Transverse colon (tissue), 4 donors: Measurements from ENCODE around the gene RPE65. TPM values are rescaled to one million over a fixed set of nuclear protein-coding genes. Genes with fewer than 3 reads are reported as not detected.

ENCODE experiments used
- DNase-seq: peaks from one replicate; pipeline ENCODE4 v3.0.0-alpha.2; 2019
- H3K27ac ChIP-seq, 4 donors: fragments of 200-600 bp; sonication (generic); 2 replicates each; pipeline ENCODE4 v1.5.1; 2016 to 2018; ENCODE audit warnings: inconsistent platforms in 4 of 4
- H3K27me3 ChIP-seq: fragments of 200-600 bp; sonication (generic); 2 replicates; pipeline ENCODE4 v1.5.1; 2017; ENCODE audit warnings: inconsistent platforms
- H3K36me3 ChIP-seq, 4 donors: fragments of 200-600 bp; sonication (generic); 2 replicates each; pipeline ENCODE4 v1.5.1; 2017 to 2019; ENCODE audit warnings: inconsistent platforms in 4 of 4
- H3K4me1 ChIP-seq, 4 donors: fragments of 200-600 bp; sonication (generic); 2 replicates each; pipeline ENCODE4 v1.5.1; 2017 to 2020; ENCODE audit warnings: inconsistent platforms in 4 of 4
- H3K4me3 ChIP-seq, 4 donors: fragments of 200-600 bp; sonication (generic); 1 replicate in 1 of 4; 2 replicates in 3 of 4; pipeline versions ENCODE4 v1.5.1 to v1.6.1; 2017 to 2019; ENCODE audit warnings: inconsistent platforms in 4 of 4
- H3K9me3 ChIP-seq, 2 donors: fragments of 200-600 bp; sonication (generic); 2 replicates each; pipeline ENCODE4 v1.5.1; 2017 to 2019; ENCODE audit warnings: inconsistent platforms in 2 of 2
- EP300 ChIP-seq: sonication (generic); formaldehyde crosslinking; IDR thresholded peaks from one replicate; pipeline ENCODE4 v1.6.1; 2017; ENCODE audit warnings: antibody characterized with exemption, low read depth
- POLR2A ChIP-seq: fragments of 450-650 bp; IDR thresholded peaks from one replicate; pipeline ENCODE4 v1.6.1; 2016; ENCODE audit warnings: antibody characterized with exemption, mild to moderate bottlenecking, moderate library complexity
- POLR2AphosphoS5 ChIP-seq, 3 donors: sonication (generic); formaldehyde crosslinking; IDR thresholded peaks; one replicate each; pipeline ENCODE4 v1.6.1; 2016; ENCODE audit warnings: antibody characterized with exemption in 3 of 3
- WGBS, 2 donors: methylation state at CpG; one replicate each; pipeline ENCODE4 v1.1.5; 2018; ENCODE audit warnings: low coverage in 1 of 2; 5-methylcytosine and 5-hydroxymethylcytosine counted together
- in situ Hi-C, 4 donors: fragments of 200-750 bp; cut with MboI; loops; one replicate each; pipeline versions ENCODE4 v1.15.0 to v1.15.1; 2017; ENCODE audit warnings: low sequenced_read_pairs in 3 of 4, low pct_ligation_motif_present in 1 of 4, low pct_unique_long_range_greater_than_20kb in 1 of 4
- intact Hi-C: fragments of 100-400 bp; cut with DNase I; formaldehyde crosslinking; loops from one replicate; pipeline ENCODE4 v1.15.1; 2023; ENCODE audit warnings: low total_unique reads
- total RNA-seq, 4 donors: library from RNA; depleted of rRNA; stranded (reverse); fragments of >200 nt; gene quantifications; one replicate each; pipeline ENCODE4 v1.1.0, GENCODE V29; 2016
- TF ChIP-seq, protein P1 (sequence below), 5 experiments: fragments of 200-600 bp in 3 of 5; fragments of 450-650 bp in 2 of 5; sonication (generic) in 3 of 5; IDR thresholded peaks; 1 replicate in 2 of 5; 2 replicates in 3 of 5; pipeline ENCODE4 v1.5.1; 2016 to 2017; ENCODE audit warnings: antibody characterized with exemption in 5 of 5, inconsistent platforms in 3 of 5, mild to moderate bottlenecking in 2 of 5, moderate library complexity in 1 of 5

RPE65 gene
- total RNA-seq, 4 donors from 2014 or later, result not detected

DNA sequence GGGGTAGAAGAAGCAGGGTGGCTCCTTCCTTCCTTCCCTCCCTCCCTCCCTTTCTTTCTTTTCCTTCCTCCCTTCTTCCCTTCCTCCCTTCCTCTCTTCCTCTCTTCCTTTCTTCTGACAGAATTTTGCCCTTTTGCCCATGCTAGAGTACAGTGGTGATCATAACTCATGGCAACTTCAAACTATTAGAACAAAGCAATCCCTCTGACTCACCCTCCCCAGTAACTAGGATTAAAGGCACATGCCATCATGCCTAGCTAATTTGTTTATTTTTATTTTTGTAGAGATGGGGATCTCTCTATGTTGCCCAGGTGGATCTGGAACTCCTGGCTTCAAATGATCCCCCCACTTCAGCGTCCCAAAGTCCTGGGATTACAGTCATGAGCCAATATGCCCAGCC is 10.0 kb upstream of the RPE65 start:
- TF ChIP-seq POLR2A (no peak), POLR2AphosphoS5 (IDR thresholded peaks at IDR 0.05) (no peak), EP300 (no peak)
- TF ChIP-seq, protein P1, sequence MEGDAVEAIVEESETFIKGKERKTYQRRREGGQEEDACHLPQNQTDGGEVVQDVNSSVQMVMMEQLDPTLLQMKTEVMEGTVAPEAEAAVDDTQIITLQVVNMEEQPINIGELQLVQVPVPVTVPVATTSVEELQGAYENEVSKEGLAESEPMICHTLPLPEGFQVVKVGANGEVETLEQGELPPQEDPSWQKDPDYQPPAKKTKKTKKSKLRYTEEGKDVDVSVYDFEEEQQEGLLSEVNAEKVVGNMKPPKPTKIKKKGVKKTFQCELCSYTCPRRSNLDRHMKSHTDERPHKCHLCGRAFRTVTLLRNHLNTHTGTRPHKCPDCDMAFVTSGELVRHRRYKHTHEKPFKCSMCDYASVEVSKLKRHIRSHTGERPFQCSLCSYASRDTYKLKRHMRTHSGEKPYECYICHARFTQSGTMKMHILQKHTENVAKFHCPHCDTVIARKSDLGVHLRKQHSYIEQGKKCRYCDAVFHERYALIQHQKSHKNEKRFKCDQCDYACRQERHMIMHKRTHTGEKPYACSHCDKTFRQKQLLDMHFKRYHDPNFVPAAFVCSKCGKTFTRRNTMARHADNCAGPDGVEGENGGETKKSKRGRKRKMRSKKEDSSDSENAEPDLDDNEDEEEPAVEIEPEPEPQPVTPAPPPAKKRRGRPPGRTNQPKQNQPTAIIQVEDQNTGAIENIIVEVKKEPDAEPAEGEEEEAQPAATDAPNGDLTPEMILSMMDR (IDR thresholded peaks at IDR 0.05), result no peak
- Histone ChIP-seq H3K9me3 (no peaks in the 10 kb centered on the region), H3K4me3 (no peak overlapping the region), H3K27me3 (no peaks in the 10 kb centered on the region), H3K27ac (no peak overlapping the region), H3K36me3 (no peaks in the 10 kb centered on the region), H3K4me1 (no peaks in the 10 kb centered on the region)
- no peak for DNase-seq
- 77% methylated on average over 1 of the region's 1 CpG; no CpG with 5 or more reads in 1 of the 2 donors for WGBS, 2 donors
- in situ Hi-C loops (loop anchor here in 2 of 4 donors (25.0 kb wide), 2 partner anchors 1278 to 1303 kb away; no protein-coding TSS in a partner anchor), intact Hi-C loops (no loop called here)

DNA sequence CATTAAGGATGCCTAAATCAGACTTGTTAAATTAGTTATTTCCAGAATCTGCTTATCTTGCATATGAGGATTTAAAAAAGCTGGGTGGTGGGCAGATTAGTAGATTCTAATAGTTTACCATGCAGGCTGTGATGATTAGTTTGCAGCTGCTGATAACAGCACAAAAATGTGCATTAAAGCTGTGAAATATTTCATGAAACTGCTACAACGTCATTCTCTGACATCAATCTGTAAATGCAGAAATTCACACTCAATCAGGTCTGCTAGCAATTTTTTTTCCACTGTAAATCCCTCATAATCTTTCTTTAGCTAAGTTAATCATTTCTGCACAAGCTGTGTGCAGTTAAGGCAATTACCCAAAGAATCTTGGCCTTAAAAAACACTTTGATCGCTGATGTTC is 9.3 kb upstream of the RPE65 start:
- intact Hi-C loops (no loop called here), in situ Hi-C loops (loop anchor here in 2 of 4 donors (25.0 kb wide), 2 partner anchors 1278 to 1303 kb away; no protein-coding TSS in a partner anchor)
- TF ChIP-seq POLR2A (no peak), POLR2AphosphoS5 (IDR thresholded peaks at IDR 0.05) (no peak), EP300 (no peak)
- TF ChIP-seq, protein P1 (IDR thresholded peaks at IDR 0.05), result no peak
- Histone ChIP-seq H3K36me3 (no peaks in the 10 kb centered on the region), H3K4me3 (no peak overlapping the region), H3K4me1 (no peaks in the 10 kb centered on the region), H3K27ac (no peak overlapping the region), H3K9me3 (no peaks in the 10 kb centered on the region), H3K27me3 (no peaks in the 10 kb centered on the region)
- WGBS, 2 donors, result 75 to 78% methylated on average over 2 of the region's 2 CpGs
- no peak for DNase-seq

DNA sequence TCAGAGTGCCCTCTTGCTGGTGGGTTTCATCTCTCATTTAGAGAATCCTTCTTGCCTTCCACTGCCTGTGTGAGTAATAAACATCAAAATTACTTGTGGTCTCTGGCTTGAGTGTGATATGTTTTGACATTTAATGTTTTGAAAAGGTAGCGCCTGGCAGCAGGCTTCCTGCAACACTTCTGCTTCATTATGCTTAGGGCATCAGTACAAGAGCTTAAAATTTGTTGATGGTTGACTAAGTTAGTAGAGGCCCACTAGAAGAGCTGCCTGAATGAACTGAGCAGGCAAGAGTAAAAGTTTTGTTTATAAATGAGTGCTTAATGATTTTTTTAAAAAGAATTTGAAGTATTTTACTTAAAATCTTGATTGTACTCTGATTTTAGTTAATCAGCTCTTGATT is 6.4 kb upstream of the RPE65 start:
- intact Hi-C loops, result no loop called here
- in situ Hi-C loops, result loop anchor here in 2 of 4 donors (25.0 kb wide), 2 partner anchors 1281 to 1306 kb away; no protein-coding TSS in a partner anchor
- no peaks in the 10 kb centered on the region for H3K4me1 ChIP-seq
- H3K36me3 ChIP-seq, result no peaks in the 10 kb centered on the region
- TF ChIP-seq POLR2A, result no peak
- no peak for TF ChIP-seq POLR2AphosphoS5 (IDR thresholded peaks at IDR 0.05)
- TF ChIP-seq, protein P1 (IDR thresholded peaks at IDR 0.05), result no peak
- TF ChIP-seq EP300, result no peak
- DNase-seq, result no peak
- H3K27ac ChIP-seq, result no peak overlapping the region
- no peaks in the 10 kb centered on the region for H3K27me3 ChIP-seq
- no peaks in the 10 kb centered on the region for H3K9me3 ChIP-seq
- 69 to 83% methylated on average over 1 of the region's 1 CpG for WGBS, 2 donors
- H3K4me3 ChIP-seq, result no peak overlapping the region

DNA sequence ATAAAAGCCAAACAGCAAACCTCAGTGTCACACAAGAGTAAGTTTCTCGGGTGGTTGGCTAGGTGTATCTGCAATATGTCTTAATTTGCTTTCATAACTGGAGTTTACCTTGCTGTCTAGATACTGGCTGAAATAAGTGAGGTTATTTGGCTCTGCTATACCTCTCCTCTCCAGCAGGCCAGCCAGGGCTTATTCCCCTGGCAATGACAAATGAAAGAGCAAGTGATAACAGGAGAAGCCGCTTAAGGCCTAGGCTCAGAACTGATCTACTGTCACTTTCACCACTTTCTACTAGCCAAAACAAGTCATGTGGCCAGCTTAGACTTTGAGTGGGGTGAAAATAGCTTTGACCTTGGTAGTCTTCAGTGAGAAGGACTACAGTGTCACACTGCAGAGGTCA is 4.8 kb upstream of the RPE65 start:
- no peak for TF ChIP-seq POLR2A
- TF ChIP-seq POLR2AphosphoS5 (IDR thresholded peaks at IDR 0.05), result no peak
- no peak for TF ChIP-seq EP300
- TF ChIP-seq, protein P1 (IDR thresholded peaks at IDR 0.05), result no peak
- no peaks in the 10 kb centered on the region for H3K36me3 ChIP-seq
- no peak overlapping the region for H3K27ac ChIP-seq
- WGBS, 2 donors, result 86 to 100% methylated on average over 1 to 2 of the region's 2 CpGs
- H3K9me3 ChIP-seq, result no peaks in the 10 kb centered on the region
- no peaks in the 10 kb centered on the region for H3K4me1 ChIP-seq
- no peaks in the 10 kb centered on the region for H3K27me3 ChIP-seq
- intact Hi-C loops, result no loop called here
- no peak overlapping the region for H3K4me3 ChIP-seq
- DNase-seq, result no peak
- in situ Hi-C loops, result loop anchor here in 2 of 4 donors (25.0 kb wide), 2 partner anchors 1283 to 1308 kb away; no protein-coding TSS in a partner anchor
